CD4-positive, alpha-beta T cell treated with Interleukin-6 for 4 hours (primary cell): ENCODE results near the gene NDUFAF8.
A peak's percentile ranks its signal among the peaks of the same experiment; 100 is the strongest.

Source experiments
- DNase-seq: peaks from one replicate; pipeline ENCODE4 v3.0.0-alpha.2; 2020; ENCODE audit warnings: mixed read lengths

Gene NDUFAF8

DNA sequence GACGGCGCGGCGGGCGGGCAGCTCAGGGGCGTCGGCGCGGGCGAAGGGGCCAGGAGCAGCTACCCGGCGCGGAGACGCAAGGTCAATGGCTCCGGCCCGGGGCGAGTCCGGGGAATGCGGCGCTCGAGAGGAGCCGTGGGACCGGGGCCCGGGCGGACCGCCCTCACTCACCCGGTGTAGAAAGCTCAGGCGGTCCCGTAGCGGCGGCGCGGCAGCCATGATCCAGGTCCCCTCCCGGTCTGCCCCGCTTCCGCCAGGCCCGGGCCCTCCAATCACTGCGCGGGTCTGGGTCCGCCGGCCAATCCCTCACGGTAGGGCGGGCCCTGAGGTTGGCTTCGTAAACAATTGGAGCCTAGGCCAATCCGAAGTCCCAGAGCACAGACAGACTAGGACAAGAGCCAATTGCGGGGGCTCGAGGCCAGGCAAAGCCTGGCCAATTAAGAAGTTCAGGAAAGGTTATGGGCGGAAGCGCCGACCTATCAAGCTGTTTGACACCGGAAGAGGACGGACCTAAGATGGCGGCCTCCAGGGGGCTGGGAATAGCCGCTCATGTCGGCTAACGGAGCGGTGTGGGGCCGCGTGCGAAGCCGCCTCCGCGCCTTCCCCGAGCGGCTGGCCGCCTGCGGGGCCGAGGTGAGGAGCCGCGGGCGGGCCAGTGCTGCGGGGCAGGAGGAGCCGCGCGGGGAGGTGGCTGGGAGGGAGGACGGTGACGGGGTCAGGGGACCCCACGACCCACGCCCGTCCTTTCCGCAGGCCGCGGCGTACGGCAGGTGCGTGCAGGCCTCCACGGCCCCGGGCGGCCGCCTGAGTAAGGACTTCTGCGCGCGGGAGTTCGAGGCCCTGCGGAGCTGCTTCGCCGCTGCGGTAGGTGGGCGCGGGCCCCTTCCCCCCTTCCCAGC lies at the start of gene NDUFAF8, which contains the start of gene TEPSIN:
Gene NDUFAF8 (plus strand): TSS at position 504 of the 899 bp plus-strand sequence. CDS start 46 bp downstream, at position 550.
Gene TEPSIN (minus strand): TSS at position 241 of the 899 bp plus-strand sequence. CDS start 22 bp downstream, at position 219.
- DNase-seq = peak; percentile 95

DNA sequence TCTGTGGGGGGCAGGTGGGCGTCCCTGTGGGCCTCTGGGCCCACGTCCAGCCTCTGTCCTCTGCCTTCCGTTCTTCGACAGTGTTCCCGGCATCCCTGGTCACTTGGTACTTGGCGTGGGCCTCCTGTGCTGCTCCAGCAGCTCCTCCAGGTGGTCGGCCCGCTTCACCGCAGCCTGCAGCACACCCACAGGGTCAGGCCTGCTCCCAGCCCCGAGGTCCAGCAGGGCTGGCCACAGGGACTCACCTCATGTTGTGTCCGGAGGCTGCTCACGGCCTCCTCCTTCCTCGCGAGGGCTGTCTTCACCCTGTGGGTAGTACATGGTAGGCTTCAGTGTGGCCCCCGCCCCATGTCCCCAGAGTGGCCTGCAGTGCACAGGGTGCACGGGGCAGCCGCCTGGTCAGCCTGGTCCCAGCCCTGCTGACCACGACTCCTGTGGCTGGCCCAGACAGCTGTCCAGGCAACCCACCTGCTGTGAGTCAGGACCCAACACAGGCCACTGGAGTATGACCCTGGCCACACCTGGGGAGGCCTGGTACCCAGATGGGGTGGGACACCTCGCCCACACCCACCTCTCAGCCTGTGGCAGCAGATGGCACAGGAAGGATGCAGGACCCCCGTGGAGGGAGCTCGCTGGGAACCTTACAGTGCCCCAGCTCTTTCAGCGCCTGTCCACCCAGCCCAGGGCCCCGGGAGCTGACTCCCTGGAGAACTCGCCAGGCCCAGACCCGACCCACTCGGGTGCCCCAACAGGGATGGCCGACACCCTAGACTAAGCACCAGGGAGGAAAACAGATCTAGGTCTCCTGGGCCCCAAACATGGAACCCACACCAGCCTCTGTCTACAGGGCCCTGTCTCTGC lies 49.2 kb upstream of the NDUFAF8 start:
- no peak for DNase-seq

DNA sequence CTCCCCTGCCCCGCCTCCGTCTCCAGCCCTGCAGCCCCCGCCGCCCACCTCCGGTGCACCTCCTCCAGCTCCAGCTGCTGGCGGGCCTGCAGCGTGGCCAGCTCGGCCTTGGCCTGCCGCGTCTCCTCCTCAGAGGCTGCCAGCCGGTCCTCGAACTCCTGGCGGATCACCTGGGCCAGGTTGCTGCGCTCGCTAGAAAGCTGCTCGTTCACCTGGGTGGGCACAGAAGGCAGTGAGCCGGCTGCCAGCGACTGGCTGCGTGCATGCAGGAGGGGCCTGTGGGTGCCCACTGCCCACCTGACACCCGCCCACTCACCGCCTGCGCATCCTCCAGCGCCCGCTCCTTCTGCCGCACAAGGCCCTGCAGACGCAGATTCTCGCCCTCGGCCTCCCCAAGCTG lies 48.5 kb upstream of the NDUFAF8 start:
- DNase-seq = no peak

DNA sequence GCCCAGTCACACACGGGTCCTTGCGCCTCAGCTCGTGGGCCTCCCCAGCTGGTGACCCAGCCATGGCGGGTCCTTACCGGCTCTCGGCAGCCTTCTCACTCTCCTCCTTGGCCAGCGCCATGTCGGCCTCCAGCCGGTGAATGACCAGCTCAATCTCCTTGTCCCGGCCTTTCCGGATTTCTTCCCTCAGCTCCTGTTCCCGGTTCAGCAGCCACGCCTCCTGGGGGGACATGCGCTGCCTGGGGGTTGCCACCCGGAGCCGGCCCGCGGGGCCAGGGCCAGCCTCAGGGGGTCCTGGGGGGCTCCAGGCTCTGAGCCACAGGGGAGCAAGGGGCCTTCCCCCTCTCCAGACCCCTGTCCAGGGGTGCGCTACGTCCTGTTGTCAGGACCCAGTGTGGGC lies 48.0 kb upstream of the NDUFAF8 start:
- no peak for DNase-seq

DNA sequence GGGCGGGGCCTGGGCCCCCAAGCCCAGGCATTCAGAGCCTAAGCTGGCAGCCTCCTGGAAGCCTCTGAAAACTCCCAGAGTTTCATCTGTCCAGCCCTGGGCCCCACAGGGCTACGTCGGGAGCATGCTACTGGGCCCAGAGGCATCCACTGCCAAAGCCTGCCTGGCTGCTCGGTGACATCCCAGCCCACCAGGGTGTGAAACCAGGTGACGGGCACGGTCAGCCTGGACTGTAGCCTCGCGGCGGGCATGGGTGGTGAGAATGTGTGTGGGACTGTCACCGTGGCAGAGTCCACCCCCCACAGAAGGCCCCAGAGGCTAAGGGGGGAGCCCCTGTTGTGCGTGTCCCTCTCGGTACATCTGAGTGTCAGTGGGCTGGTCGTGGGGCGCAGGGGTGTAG lies 47.5 kb upstream of the NDUFAF8 start:
- DNase-seq = no peak

DNA sequence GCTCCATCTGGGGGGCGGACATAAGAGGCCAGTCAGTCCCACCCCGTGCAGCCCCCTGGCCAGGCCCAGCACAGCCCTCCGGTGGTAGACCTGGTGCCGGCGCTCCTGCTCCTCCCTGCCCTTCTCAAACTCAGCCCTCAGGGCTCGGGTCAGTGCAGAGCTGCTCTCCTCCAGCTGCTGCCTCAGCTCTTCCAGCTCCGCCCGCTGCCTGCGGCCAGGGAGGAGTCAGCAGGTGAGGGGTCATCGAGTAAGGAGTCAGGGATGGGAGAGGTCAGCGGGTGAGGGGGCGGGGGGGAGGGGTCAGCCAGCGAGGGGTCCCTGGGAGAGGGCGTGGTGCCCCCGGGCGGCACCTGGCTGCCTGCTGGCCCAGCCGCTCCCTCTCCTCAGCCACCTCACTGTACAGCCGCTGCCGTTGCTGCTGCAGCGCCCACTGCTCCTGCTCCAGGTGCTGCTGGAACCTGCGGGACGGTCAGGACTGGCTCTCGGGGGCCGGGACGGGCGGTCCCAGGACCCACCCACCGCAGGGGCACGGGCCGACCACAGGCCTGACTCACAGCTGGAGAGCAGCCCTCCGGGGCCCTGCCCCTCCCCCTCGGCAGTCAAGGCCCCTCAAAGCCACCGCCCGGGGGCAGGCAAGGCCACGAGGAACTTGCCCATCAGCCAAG lies 46.6 kb upstream of the NDUFAF8 start:
- no peak for DNase-seq

GRCh38 chr17:81193051-81193410 lies 46.1 kb upstream of the NDUFAF8 start:
- DNase-seq = no peak

GRCh38 chr17:81193470-81194224 lies 45.5 kb upstream of the NDUFAF8 start:
- no peak for DNase-seq

DNA sequence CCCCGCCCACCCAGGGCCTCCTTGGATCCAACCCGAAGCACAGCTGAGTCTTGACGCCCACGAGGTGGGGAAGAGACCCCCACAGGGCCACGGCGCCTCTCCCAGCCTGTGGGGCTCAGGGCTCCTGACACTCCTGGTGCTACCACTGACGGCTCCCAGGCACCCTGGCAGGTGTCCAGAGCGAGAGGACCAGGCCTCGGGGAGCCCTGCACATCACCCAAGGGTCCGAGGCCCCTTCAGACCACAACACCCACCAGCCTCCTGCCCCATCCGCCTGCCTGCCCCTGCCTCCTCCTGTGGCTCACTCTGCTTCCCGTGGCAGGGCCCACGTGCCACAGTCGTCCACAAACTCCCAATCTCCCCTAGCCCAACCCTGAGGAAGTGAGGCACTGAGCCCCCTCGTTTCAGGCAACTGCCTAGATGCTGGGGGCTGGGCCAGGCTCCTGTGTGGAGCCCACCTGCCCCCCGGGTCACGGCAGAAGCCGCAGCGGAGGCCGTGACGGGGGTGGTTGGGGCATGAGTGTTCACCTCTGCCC lies 44.8 kb upstream of the NDUFAF8 start:
- no peak for DNase-seq

DNA sequence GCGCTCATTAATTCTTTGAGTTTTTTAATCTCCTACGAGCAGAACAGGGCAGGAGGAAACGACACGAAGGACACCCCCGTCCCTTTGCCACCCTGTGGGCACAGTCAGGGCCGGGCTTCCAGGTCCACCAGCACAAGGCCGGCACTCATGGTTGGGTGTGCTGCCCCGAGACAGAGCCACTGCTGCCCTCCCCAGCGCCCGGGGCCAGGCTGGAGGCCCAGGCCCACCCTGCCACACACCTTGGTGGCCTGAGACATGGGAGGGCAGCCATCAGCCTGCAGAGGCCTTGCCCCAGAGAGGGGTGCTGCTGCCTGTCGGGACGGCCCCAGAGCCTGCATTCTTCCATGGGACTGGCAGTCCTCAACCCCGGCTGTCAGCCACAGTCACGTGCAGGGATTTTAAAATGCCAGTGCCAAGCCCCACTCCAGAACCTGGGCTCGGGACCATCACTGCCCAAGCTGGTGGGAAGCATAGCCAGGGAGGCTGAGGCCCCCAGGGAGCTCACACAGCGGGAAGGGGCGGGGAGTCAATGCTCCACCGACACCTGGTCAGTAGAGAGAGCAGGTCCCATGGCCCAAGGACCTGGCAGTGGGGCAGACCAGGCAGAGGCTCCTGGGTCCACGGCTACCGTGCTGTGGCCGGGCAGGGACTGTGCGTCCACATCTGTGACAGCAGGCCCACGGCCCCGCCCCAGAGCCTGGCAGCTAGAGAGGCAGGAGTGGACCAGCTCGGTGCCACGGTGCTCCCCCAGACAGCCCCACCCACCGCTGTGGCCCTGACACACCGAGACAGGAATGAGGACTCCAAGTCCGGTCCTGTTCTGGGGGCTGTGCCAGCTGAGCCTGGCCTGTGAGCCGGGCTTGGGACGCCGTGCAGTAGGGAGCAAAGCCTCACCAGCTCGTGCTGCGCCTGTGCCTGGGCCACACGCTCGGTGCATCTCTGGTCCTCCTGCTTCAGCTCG lies 43.9 kb upstream of the NDUFAF8 start:
- DNase-seq = no peak

GRCh38 chr17:81195941-81196495 lies 43.1 kb upstream of the NDUFAF8 start:
- no peak for DNase-seq

GRCh38 chr17:81196505-81197408 lies 42.4 kb upstream of the NDUFAF8 start:
- DNase-seq = no peak

DNA sequence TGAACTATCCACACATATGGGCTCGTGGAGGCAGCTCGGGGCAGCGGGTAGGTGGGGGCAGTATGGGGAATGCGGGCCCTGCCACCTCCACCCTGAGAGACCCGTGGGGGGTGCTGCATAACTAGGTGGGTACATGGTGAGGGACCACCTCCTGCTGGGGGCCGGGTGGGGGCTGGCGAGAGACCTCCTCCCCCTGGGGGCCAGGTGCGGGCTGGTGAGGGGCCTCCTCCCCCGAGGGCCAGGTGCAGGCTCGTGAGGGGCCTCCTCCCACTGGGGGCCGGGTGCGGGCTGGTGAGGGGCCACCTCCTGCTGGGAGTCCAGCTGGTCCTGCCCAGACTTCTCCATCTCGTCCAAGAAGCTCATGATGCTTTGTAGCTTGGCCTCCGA lies 41.7 kb upstream of the NDUFAF8 start:
- DNase-seq = no peak

DNA sequence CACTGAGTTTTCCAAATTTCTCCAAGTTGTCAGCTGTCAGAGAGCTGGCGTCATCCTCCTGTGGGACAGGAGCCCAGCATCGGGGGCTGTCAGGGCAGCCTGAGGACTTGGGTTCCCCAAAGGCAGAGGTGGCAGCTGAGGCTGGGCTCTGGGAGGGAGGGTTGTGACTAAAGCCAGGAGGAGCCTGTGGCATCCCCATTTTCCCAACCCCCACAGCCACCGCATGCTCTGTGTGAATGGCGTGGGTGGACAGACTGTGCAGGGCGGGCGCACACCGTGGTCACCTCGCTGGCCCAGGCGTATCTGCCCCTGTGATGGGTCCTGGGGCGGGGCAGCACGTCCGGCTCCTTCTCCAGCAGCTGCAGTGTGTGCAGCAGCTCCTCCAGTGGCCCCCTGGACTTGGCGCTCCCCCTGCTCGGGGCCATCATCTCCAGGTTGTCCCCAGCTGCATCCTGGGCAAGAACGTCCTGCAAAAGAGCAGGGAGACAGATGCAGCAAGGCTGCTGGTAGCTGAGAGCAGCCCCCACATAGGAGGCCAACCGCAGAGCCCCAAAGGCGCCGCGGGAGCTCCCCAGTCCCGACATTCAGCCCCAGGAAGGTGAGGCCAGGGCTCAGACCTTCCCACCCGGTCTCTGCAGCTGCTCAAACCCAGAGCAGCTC lies 41.2 kb upstream of the NDUFAF8 start:
- DNase-seq = no peak

GRCh38 chr17:81198826-81199481 lies 40.2 kb upstream of the NDUFAF8 start:
- DNase-seq = no peak

- no peak for DNase-seq
These were observed 39.7 kb upstream of the NDUFAF8 start for GRCh38 chr17:81199482-81199830.

DNA sequence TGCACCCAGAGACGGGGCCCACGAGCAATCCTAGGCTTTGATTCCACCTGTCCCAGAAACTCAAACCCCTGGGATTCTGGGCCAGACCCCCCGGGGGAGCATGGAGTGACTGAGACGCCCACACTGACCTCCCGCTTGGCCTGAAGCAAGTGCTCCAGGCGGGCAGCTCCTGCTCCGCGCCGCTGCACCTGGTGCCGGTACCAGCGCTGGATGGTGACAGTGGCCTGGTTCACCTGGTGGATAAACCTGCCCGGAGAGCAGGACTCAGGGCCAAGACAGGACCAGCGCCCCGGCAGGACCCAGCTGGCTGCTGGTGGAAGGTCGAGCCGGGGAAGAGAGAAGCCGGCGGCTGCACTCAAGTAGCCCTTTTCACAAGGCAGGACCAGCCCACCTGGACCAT lies 38.9 kb upstream of the NDUFAF8 start:
- no peak for DNase-seq
